Astrocyte (in vitro differentiated cells and primary cell): ENCODE data around the gene RMP24.

Source experiments
- CTCF ChIP-seq: IDR thresholded peaks from 2 replicates; pipeline ENCODE4 v1.5.1; 2011; ENCODE audit warnings: low read depth, mild to moderate bottlenecking, inconsistent platforms, low read length, moderate library complexity; ENCODE audit not compliant: insufficient read depth
- EZH2 ChIP-seq: IDR thresholded peaks from 2 replicates; pipeline ENCODE4 v1.6.1; 2012; ENCODE audit warnings: mild to moderate bottlenecking, low read length, inconsistent platforms; ENCODE audit not compliant: insufficient read depth

GRCh38 chr18:35926884-35927283, 45.6 kb upstream of the RMP24 start:
- no peak for TF ChIP-seq CTCF
- TF ChIP-seq EZH2 = no peak
